GM23248 (cell line): ENCODE measurements around the gene PACS1.

ENCODE experiments used
- EZH2 ChIP-seq: fragments of 200-600 bp; sonication (generic); IDR thresholded peaks from 2 replicates; pipeline ENCODE4 v1.6.1; 2018; ENCODE audit warnings: antibody characterized with exemption, mild to moderate bottlenecking; ENCODE audit not compliant: insufficient read depth, poor library complexity, severe bottlenecking
- EZH2phosphoT487 ChIP-seq: fragments of 200-600 bp; sonication (generic); IDR thresholded peaks from 2 replicates; pipeline ENCODE4 v1.6.1; 2018; ENCODE audit warnings: antibody characterized with exemption, moderate library complexity, mild to moderate bottlenecking, low read depth; ENCODE audit not compliant: insufficient read depth

- no peak for TF ChIP-seq EZH2phosphoT487
- no peak for TF ChIP-seq EZH2
These were observed 208.5 kb downstream of the PACS1 start for GRCh38 chr11:66278363-66279091.
